Measurements from ENCODE around the gene RWDD3.

Gene RWDD3, protein sequence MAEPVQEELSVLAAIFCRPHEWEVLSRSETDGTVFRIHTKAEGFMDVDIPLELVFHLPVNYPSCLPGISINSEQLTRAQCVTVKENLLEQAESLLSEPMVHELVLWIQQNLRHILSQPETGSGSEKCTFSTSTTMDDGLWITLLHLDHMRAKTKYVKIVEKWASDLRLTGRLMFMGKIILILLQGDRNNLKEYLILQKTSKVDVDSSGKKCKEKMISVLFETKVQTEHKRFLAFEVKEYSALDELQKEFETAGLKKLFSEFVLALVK

DNA sequence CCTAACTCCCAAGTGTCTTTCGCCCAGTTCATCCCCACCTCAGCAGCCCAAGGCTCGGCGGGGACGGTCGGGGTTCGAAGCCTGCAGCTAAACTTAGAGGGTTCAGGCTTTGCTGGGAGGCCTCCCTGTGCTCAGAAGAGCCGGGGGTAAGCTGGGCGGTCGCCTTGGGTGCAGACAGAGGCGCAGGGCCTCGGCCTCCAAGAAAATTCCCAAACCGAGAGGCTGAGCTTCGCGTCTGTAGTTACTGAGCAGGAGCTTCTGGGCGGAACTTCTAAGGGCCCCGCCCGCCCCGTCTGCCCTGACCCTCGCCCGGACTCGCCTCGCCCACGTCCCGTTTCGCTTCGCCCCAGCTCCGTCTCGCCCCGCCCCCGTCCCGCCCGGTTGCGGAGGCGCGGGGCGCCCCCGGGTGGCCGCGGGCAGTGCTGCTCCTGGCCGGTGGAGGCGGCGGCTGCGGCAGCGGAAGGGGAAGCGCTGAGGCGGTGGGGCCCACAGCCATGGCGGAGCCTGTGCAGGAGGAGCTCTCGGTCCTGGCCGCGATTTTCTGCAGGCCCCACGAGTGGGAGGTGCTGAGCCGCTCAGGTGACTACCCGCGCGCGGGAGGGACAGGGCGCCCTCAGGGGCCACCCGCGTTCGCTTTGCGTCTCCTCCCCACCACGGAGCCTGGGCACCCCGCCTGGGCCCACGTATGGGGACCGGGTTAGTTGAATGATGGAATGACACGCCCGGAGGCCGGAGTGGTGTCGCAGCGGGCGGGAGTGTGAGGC is at the start of gene RWDD3:
Gene RWDD3, plus strand, starts transcription at position 474 of the 764 bp plus-strand sequence. Its CDS starts 21 bp downstream, at position 495.
- peak; percentile 92 for DNase-seq

DNA sequence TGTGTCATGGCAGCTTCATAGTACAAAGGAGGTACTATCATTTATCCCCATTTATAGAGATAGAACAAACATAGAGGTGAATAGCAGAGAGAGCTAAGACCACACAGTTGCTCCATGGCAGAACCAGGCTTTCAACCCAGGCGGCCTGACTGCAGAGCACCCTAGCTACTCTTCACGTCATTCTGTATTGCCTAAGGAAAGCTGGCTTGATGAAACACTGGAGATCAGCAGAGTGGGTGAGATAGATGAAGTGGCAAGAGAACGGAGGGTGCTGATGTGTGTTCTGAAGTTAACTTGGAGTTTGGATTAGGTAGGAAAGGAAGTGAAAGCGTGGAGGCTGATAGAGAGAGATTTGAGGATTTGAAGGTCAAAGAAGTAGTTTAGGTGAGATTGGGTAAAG is 47.9 kb upstream of the RWDD3 start:
- no peak for DNase-seq

DNA sequence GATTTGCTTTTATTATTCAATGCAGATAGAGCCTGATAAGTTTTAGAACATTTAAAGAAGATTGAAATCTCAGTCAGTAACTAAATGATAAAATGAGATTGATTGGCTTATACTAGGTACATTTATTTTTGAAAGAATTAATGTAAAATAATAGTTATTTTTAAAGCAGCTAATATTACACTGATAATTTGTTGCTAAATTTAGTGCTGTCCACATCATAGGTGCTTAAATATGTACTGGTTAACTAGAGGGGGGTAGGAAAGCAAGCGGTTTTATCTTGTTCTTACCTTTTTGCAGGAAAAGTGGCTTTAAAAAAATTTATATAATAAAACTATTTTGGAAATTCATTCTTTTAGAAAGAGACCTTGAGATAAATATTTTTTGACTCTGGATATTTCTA is 40.4 kb upstream of the RWDD3 start:
- no peak for DNase-seq

DNA sequence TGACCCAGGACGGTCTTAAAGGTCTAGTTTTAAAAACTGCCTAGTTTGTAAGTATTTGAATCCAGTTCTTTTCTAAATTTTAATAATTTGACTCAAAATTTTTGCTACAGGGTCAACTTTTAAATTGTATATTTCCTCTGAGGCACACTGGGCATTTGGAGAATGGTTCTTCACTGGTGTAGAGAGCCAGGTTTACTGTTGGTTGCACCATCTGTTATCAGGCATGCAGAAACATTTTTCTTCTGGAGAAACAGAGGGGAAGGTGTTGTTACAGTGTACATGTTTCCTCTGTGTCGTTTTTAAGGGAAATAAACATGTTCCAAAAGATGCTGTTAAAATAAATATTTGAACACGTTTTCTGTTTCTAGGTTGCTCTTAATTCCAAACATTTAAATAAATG is 39.0 kb upstream of the RWDD3 start:
- no peak for DNase-seq

DNA sequence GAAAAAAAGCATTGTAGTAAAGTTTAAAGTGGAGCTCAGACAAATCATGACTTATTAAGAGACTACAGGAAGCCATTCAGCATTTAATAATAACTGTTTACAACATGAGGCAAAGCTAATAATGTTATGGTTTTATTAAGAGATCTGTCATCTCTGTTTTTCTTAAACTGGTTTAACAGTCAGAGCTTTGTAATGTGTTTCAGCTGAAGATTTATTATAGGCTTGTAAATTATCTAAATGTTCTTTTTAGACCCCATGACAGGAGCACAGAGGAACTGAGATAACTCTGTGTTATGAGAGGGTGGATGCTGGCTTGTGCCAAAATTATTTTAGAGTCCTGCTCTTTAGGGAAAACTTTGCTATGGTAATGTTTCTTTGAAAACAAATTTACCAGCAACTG is 38.0 kb upstream of the RWDD3 start:
- DNase-seq: no peak

DNA sequence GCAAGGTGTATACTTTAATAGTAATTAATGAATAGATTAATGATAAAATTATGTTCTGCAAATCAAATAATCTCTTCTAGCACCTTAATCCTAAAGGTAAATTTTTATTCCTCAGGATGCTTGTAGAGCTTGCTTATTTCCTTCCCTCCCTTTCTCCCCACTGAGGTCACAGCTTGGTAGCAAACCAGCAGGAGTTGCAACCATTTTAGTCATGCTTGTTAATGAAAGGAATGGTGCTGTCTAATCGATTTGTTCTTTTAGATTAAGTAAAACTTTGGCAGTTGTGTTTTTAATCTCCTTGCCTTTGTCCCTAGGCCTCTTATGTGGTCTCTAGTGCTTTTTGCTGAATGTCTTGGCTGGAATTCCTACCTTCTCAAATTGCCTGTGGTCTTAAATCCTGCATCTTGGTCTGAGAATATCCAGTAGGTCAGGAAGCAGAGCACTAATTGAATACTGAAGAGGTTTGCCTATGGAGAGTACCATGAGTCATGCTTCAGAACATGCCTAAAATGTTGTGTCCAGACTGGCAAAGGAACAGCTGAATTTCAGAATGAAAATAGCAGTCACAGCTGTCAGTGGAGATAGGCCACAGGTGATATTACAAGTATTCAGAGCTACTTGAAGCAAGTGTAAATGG is 36.3 kb upstream of the RWDD3 start:
- DNase-seq: no peak

DNA sequence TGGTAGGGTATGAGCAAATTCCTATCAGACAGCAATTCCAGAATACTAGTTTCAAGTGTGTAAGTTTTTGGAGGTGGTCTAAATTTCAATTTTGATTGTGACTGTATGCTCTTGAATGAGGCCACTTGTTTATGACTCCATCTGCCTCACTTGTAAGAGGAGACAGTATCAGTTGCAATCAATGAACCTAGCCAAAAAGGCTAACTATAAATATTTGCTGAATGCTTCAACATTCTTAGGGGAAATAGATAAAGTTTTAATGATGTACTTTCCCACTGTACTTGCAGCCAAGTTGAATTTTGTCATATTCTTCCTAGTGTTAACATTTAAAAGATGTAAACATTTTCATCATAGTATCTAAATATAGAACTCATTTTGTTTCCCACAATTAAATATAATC is 32.1 kb upstream of the RWDD3 start:
- DNase-seq: no peak

DNA sequence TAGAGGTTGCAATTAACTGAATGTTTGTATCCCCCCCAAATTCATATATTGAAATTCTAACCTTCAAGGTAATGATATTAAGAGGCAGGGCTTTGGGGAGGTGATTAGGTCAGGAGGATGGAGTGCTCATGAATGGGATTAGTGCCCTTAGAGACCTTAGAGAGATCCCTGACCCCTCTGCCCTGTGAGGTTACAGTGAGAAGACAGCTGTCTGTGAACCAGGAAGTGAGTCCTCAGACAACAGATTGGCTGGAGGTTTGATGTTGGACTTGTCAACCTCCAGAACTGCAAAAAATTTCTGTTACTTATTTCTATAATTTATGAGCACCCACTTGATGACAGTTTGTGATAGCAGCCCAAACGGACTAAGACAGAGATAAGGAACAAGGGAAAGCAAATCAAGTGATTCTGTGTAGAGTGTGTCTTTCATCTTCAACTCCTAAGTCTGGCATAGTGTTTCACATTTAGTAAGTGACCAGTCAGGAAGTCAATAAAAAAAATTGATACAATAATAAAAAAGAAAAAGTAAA is 30.0 kb upstream of the RWDD3 start:
- DNase-seq: no peak

DNA sequence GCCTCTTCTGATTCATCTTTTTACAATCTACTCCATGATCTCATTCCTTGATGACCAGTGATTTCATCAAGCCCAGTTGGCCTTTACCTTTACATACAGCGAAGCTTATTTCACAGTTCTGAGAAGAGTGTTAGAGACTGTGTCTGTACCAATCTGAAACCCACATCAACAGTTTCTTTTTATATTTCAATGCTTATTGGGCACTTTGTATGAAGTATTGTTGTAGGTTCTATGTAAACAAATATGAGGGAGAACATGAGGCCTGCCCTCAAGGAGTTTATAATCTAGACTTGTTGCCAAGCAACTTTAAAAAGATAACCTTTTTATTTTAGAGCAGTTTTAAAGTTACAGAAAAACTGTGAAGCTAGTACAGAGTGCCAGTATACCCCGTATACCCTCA is 27.5 kb upstream of the RWDD3 start:
- DNase-seq: no peak

DNA sequence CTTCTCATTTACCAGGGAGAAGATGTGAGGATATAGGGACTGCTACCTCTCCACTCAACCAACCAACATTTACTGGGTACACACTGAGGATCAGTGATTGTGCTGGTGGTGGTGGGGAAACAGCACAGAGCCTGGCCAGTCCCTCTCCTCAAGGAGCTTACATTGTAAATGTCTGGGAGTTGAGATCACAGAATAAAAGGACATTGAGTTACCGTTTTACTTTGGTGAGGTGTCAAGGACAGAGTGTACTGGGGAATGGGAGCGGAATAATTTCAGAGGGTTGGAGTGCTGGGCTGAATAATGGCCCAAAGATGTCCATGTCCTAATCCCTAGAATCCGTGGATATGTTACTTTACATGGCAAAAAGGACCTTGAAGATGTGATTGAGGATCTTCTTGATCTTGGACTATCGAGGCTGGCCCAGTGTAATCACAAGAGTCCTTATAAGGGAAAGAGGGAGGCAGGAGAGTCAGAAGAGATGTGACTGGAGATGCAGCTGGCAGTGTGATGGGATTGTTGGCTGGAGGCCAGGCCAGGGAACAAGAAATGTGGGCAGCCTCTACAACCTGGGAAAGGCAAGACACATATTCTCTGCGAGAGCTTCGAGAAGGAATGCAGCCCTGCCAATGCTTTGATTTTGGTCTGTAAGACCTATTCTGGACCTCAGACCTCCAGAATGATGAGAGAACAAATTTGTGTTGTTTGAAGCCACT is 26.6 kb upstream of the RWDD3 start:
- DNase-seq: no peak

DNA sequence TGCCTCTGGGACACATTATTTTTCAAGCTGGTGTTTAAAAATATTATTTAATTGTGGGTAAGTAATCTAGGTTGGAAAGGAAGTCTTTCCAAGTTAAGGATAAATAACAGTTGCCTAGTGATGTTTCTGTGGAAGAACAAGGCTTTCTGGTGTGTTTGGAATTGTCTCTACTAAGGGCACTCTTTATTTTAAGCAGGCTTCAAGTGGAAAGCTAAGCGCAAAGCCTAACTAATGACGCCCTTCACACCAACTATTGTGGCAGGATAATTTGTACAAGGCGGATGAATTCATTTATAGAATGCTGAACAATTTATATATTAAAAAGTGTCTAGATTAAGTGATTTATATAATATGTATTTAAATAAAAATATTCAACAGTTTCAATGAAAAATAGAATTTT is 25.1 kb upstream of the RWDD3 start:
- no peak for DNase-seq

DNA sequence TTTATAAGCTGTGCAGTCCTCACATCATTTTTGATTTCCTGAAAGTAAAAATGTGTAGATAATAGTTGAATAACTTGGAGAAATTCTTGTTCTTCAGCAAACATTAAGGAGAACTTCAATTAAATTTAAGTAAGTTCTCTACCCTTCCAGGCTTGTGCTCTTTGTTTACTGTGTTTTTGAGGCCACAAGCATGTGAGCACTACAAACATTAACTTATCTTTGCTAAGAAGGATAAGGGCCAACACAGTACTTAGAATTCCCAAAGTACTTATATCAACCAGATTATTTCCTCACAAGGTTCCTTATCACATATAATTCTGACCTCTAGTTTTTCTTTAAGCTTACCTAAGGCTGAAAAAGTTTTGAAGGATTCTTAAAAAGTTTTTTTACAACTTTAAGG is 24.7 kb upstream of the RWDD3 start:
- no peak for DNase-seq

DNA sequence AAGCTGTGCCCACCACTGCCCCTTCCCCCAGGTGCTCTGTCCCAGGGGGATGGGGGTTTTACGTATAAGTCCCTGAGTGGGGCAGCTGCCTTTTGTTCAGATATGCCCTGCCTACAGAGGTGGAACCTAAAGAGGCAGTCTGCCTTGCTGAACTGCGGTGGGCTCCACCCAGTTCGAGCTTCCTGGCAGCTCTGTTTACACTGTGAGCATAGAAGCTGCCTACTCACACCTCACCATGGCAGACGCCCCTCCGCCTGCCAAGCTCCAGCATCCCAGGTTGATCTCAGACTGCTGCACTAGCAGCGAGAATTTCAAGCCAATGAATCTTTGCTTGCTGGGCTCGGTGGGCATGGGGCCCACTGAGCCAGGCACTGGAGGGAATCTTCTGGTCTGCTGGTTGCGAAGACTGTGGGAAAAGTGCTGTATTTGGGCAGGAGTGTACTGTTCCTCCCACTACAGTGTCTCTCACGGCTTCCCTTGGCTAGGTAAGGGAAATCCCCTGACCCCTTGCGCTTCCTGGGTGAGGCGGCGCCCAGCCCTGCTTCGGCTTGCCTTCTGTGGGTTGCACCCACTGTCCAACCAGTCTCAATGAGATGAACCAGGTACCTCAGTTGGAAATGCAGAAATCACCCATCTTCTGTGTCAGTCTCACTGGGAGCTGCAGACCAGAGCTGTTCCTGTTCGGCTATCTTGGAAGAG is 17.6 kb upstream of the RWDD3 start:
- DNase-seq: no peak

DNA sequence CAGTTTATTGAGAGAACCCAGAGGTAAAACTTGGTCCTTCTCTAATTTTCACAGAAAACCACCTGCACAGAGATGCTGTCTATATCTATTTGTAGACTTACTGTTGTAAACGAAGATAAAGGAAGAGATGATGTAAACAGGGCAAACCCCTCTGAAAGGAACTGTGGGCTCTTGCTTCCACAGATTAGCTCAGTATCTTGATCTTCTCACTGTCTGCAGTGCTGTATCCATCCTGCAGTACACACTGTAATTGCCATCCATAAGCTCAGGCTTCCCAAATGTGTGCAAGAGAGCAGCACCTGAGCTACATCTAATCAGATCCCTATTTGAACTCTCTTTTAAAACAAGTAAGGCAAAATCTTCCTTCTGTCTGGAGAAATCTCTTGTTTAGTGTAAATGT is 16.6 kb upstream of the RWDD3 start:
- DNase-seq: no peak

DNA sequence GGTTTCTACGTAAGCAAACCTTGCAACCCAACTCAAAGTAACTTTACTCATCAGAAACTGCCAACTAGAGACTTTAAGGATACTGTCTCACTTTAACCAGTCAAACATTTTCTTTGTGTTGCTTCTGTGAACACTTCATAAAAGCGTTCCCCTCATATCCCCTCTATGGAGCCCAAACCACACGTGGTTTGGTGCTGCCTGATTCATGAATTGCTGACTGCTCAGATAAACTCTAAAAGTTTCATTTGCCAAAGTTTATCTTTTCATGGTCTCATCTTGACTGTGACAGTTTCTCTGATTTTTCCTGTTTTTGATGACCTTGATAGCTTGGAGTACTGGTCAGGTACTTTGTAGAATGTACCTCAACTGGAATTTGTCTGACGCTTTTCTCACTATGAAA is 14.6 kb upstream of the RWDD3 start:
- DNase-seq: no peak

DNA sequence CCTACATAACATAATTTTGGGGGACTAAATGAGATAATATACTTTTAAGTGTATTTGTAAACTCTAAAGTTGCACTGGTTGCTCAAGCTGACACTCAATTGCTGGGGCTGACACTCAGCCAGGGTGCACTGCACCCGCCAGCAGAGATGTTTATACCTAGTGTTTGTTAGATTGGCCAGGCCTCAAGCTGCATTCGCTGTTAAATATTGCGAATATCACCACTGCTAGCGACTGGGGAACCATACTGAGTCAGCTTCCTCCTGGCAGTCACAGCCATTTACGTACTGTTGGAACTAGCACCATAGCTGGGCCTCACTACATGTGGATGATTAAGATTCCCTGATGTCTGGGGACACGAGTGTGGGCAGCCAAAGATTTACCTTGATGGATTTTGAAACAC is 12.7 kb upstream of the RWDD3 start:
- no peak for DNase-seq

DNA sequence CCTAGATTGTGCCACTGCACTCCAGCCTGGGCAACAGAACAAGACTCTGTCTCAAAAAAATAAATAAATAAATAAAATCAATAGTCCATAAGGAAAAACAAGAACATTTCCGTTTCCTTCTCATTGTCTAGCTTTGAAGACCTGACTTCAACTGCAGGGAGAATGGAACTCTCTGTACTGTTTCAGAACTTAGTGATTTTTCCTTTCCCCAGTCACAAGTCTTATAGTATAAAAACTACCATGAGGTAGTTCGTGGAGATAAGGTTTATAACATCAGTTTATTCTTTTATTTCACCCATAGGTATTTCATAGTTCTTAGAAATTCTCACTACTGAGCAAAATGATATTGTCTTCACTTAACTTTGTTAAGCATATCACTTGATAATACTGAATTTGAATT is 11.4 kb upstream of the RWDD3 start:
- no peak for DNase-seq

DNA sequence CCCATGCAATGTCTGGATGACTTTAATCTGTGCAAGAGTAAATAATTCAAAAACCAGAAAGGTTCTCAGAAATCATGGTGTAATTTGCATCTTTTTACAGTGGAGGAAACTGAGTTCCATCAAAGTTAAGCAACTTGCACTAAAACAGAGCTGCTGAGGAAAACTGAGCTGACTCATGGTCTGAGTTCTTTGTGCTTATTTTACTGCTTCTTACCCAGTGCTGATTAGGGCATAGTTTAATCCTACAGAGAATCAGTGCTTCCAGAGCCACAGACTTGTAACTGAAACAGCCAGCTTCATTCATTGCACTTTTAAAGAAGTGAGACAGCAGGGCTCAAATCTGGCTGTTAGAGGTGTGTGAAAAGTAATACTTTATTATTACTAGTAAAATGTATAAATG is 10.9 kb upstream of the RWDD3 start:
- no peak for DNase-seq

DNA sequence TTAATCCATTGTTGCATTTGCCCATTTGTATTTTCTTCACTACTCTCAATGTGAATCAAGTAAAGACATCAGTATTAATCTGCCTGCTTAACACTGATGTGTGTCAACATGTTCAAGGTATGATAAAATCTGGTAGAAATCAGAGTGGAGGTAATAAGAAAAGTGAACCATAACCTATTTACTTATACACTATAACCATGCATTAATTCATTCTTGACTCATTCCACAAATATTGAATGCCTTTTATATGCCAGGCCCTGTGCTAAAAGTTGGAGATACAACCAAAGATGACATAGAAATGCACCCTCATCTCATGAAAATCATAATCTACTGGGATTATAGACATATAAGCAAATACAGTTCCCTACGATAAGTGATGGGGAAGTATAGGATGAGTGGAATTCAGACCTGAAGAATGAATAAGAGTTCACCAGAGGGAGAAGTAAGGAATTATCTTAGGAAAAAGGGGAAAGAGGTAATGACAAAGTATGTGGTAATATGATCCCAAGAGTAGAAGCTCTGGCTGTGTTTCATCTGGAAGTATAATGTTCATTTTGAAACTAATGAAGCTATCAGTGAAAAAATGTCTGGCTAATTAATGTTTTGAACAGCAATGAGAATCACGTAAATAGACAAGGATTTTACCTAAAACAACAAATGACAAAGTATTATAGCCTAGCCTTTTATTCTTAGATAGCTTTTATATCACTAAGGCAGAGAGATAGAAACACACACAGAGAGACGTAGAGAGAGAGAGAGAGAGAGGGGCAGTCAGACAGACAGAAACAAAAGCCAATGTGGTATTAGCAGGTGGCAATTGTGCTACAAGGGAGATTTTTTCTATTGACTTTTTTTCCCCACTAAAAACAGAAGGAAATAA is 7.0 kb upstream of the RWDD3 start:
- DNase-seq: no peak

DNA sequence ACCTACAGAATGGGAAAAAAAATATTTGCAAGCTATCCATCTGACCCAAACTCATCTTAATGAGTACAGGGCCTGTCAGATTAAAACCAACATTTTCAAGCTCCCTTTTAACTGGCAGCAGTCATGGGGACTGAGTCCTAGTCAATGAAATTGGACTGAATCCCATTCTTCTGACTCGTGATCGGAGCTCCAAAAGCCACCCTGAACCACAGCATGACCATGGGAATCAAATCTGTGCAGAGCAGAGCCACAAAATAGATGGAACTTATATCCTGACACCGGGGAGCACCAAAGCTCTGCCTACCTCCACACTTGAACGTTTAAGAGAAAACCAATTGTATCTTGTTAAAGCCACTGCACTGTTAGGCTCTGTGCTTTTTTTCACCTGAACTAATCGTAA is 5.0 kb upstream of the RWDD3 start:
- DNase-seq: no peak

DNA sequence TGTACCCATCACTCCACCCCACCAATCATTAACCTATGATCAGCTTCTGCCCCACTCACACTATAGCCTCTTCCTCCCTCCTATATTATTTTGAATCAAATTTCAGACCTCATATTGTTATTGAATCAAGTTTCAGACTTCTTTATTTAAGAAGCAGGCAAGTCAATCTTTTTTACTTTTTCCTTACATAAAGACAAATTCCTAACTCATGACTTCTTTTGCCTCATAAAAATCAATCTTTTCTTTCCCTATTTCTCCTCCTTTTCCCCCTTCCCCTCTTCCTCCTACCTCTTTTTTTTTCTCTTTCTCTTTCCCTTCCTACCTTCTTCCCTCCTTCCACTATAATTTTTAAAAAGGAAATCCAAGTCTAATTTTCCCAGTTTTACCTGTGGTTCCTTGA is 4.3 kb upstream of the RWDD3 start:
- no peak for DNase-seq

DNA sequence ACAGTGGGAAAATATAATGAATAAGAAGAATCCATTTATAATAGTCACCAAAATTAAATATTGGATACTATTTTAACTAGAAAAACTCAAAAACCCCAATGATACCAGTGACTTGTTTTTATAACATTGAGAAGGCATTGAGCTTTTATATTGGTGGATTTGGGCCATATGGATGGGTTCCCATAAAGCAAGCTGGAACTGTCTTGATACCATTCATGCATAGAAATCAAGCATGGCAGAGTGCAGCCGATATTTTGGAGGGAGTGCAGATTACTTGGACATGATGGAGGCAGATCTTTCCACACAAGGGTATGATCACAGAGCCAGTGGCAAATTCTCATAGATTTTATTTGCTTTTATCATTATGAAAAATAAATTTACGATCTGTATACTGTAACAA is 3.8 kb upstream of the RWDD3 start:
- DNase-seq: no peak
